ENCODE measurements around the gene MAPKBP1.

MAPKBP1 gene

GRCh38 chr15:41874736-41875135 is 100.5 kb downstream of the MAPKBP1 start:
- Histone ChIP-seq H3K27ac (ENCODE audit: low read length) (no peak overlapping the region), H3K4me3 (ENCODE audit: low read length) (no peak overlapping the region), H3K4me2 (ENCODE audit: low read depth, low read length) (no peak overlapping the region), H3K4me1 (ENCODE audit: low read length) (no peaks in the 10 kb centered on the region), H4K20me1 (ENCODE audit: insufficient read depth, low read length) (no peaks in the 10 kb centered on the region), H3K27me3 (replicated peaks; ENCODE audit: insufficient read depth, low read length) (peaks cover 66% of the 10 kb centered on the region), H3K36me3 (replicated peaks; ENCODE audit: insufficient read depth, low read length) (no peaks in the 10 kb centered on the region), H3K9me3 (replicated peaks; ENCODE audit: insufficient read depth, low read length) (no peaks in the 10 kb centered on the region), H2AFZ (ENCODE audit: low read length) (no peak overlapping the region), H3K79me2 (ENCODE audit: low read length) (no peaks in the 10 kb centered on the region), H3F3A (ENCODE audit: insufficient read depth, low read length) (no peaks in the 10 kb centered on the region), H3K9me2 (replicated peaks; ENCODE audit: insufficient read depth, low read length) (no peaks in the 10 kb centered on the region), H3K9ac (ENCODE audit: low read length) (no peak overlapping the region)
- TF ChIP-seq EZH2phosphoT487 (IDR thresholded peaks at IDR 0.05; ENCODE audit: low read length) (no peak), EZH2 (optimal IDR thresholded peaks at IDR 0.05; ENCODE audit: low read depth, low read length) (no peak)
- TF ChIP-seq, protein P1, sequence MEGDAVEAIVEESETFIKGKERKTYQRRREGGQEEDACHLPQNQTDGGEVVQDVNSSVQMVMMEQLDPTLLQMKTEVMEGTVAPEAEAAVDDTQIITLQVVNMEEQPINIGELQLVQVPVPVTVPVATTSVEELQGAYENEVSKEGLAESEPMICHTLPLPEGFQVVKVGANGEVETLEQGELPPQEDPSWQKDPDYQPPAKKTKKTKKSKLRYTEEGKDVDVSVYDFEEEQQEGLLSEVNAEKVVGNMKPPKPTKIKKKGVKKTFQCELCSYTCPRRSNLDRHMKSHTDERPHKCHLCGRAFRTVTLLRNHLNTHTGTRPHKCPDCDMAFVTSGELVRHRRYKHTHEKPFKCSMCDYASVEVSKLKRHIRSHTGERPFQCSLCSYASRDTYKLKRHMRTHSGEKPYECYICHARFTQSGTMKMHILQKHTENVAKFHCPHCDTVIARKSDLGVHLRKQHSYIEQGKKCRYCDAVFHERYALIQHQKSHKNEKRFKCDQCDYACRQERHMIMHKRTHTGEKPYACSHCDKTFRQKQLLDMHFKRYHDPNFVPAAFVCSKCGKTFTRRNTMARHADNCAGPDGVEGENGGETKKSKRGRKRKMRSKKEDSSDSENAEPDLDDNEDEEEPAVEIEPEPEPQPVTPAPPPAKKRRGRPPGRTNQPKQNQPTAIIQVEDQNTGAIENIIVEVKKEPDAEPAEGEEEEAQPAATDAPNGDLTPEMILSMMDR (IDR thresholded peaks at IDR 0.05; ENCODE audit: low read length) = no peak
- DNase-seq = no peak

DNA sequence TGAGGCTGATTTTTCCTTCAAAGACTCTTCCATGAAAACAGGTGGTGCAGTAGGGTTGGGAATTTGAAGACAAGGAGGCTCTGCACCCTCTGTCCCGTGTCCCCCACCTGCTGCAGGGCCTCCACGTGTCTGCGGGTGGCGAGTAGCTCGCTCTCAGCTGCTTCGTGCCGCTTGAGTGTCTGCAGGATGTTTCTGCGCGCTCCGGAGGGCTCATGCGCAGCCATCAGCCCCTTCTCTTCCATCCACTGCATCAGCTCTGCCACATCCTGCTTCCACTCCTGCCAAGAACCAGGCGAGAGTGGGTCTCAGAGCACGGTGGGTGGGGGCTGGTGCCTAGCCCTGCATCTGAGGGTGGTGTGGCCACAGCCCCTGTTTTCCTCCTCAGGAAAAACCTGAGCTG is 101.7 kb downstream of the MAPKBP1 start:
- Histone ChIP-seq H3K4me3 (ENCODE audit: low read length) (no peak overlapping the region), H3K79me2 (ENCODE audit: low read length) (no peaks in the 10 kb centered on the region), H3K27ac (ENCODE audit: low read length) (no peak overlapping the region), H2AFZ (ENCODE audit: low read length) (no peak overlapping the region), H3K36me3 (replicated peaks; ENCODE audit: insufficient read depth, low read length) (no peaks in the 10 kb centered on the region), H3F3A (ENCODE audit: insufficient read depth, low read length) (no peaks in the 10 kb centered on the region), H4K20me1 (ENCODE audit: insufficient read depth, low read length) (no peaks in the 10 kb centered on the region), H3K27me3 (replicated peaks; ENCODE audit: insufficient read depth, low read length) (peaks cover 54% of the 10 kb centered on the region), H3K9me2 (replicated peaks; ENCODE audit: insufficient read depth, low read length) (no peaks in the 10 kb centered on the region), H3K4me2 (ENCODE audit: low read depth, low read length) (no peak overlapping the region), H3K4me1 (ENCODE audit: low read length) (no peaks in the 10 kb centered on the region), H3K9me3 (replicated peaks; ENCODE audit: insufficient read depth, low read length) (no peaks in the 10 kb centered on the region), H3K9ac (ENCODE audit: low read length) (no peak overlapping the region)
- TF ChIP-seq EZH2 (optimal IDR thresholded peaks at IDR 0.05; ENCODE audit: low read depth, low read length) (no peak), EZH2phosphoT487 (IDR thresholded peaks at IDR 0.05; ENCODE audit: low read length) (no peak)
- TF ChIP-seq, protein P1 (IDR thresholded peaks at IDR 0.05; ENCODE audit: low read length) = no peak
- no peak for DNase-seq

GRCh38 chr15:41876689-41877088 is 102.4 kb downstream of the MAPKBP1 start:
- Histone ChIP-seq H3K36me3 (replicated peaks; ENCODE audit: insufficient read depth, low read length) (no peaks in the 10 kb centered on the region), H3K4me3 (ENCODE audit: low read length) (no peak overlapping the region), H3K4me1 (ENCODE audit: low read length) (no peaks in the 10 kb centered on the region), H3K9me3 (replicated peaks; ENCODE audit: insufficient read depth, low read length) (no peaks in the 10 kb centered on the region), H4K20me1 (ENCODE audit: insufficient read depth, low read length) (no peaks in the 10 kb centered on the region), H3K27me3 (replicated peaks; ENCODE audit: insufficient read depth, low read length) (peaks cover 47% of the 10 kb centered on the region), H3F3A (ENCODE audit: insufficient read depth, low read length) (no peaks in the 10 kb centered on the region), H2AFZ (ENCODE audit: low read length) (no peak overlapping the region), H3K27ac (ENCODE audit: low read length) (no peak overlapping the region), H3K9me2 (replicated peaks; ENCODE audit: insufficient read depth, low read length) (no peaks in the 10 kb centered on the region), H3K4me2 (ENCODE audit: low read depth, low read length) (no peak overlapping the region), H3K9ac (ENCODE audit: low read length) (no peak overlapping the region), H3K79me2 (ENCODE audit: low read length) (no peaks in the 10 kb centered on the region)
- TF ChIP-seq EZH2phosphoT487 (IDR thresholded peaks at IDR 0.05; ENCODE audit: low read length) = no peak
- TF ChIP-seq, protein P1 (IDR thresholded peaks at IDR 0.05; ENCODE audit: low read length) = no peak
- TF ChIP-seq EZH2 (optimal IDR thresholded peaks at IDR 0.05; ENCODE audit: low read depth, low read length) = no peak
- no peak for DNase-seq

Data from MM.1S (cell line).